NCI-H128 (cell line): ENCODE results near the gene DLL4.

ENCODE experiments used
- DNase-seq: peaks from one replicate; lab custom pipeline; 2025; ENCODE audit not compliant: unreplicated experiment; lab: John Stamatoyannopoulos, UW

DLL4 gene

GRCh38 chr15:40926659-40927494 lies 2.3 kb upstream of the DLL4 start:
- no peak for DNase-seq

- DNase-seq = no peak
These were observed 1.7 kb upstream of the DLL4 start for GRCh38 chr15:40927495-40927872.

- DNase-seq = peak; percentile 45
These were observed 1.0 kb upstream of the DLL4 start for GRCh38 chr15:40927873-40928806.

- no peak for DNase-seq
These were observed 705 bp downstream of the DLL4 start for GRCh38 chr15:40929660-40930429.

GRCh38 chr15:40930430-40931299 lies 1.5 kb downstream of the DLL4 start:
- no peak for DNase-seq

GRCh38 chr15:40931300-40932142 lies 2.4 kb downstream of the DLL4 start:
- DNase-seq = no peak

- DNase-seq = peak; percentile 32
These were observed 3.0 kb downstream of the DLL4 start for GRCh38 chr15:40932156-40932555.

GRCh38 chr15:40932649-40933516 lies 3.7 kb downstream of the DLL4 start:
- DNase-seq = no peak

GRCh38 chr15:40933517-40933902 lies 4.4 kb downstream of the DLL4 start:
- no peak for DNase-seq

GRCh38 chr15:40934457-40934856 lies 5.3 kb downstream of the DLL4 start:
- no peak for DNase-seq

- no peak for DNase-seq
These were observed 7.1 kb downstream of the DLL4 start for GRCh38 chr15:40936234-40936708.

- DNase-seq = no peak
These were observed 7.8 kb downstream of the DLL4 start for GRCh38 chr15:40936709-40937666.

- DNase-seq = no peak
These were observed 8.8 kb downstream of the DLL4 start for GRCh38 chr15:40937762-40938535.

GRCh38 chr15:40938536-40938870 lies 9.4 kb downstream of the DLL4 start:
- DNase-seq = no peak

- no peak for DNase-seq
These were observed 11.2 kb downstream of the DLL4 start for GRCh38 chr15:40940296-40940801.

GRCh38 chr15:40941068-40941527 lies 12.0 kb downstream of the DLL4 start:
- DNase-seq = no peak
